Stimulated activated CD8-positive, alpha-beta memory T cell treated with anti-CD3 and anti-CD28 coated beads, Interleukin-4, amount 100 ng/mL, for 24 hours (primary cell): ENCODE data around the gene SFXN1.

ENCODE experiments used
- DNase-seq: peaks from one replicate; pipeline ENCODE4 v3.0.0-alpha.2; 2020; ENCODE audit warnings: low read depth

SFXN1 gene

GRCh38 chr5:175466700-175467318, 11.6 kb upstream of the SFXN1 start:
- DNase-seq, result no peak

- DNase-seq, result no peak
Observed at GRCh38 chr5:175467983-175468690, 10.2 kb upstream of the SFXN1 start.

- DNase-seq, result no peak
Observed at GRCh38 chr5:175468892-175469291, 9.5 kb upstream of the SFXN1 start.

DNA sequence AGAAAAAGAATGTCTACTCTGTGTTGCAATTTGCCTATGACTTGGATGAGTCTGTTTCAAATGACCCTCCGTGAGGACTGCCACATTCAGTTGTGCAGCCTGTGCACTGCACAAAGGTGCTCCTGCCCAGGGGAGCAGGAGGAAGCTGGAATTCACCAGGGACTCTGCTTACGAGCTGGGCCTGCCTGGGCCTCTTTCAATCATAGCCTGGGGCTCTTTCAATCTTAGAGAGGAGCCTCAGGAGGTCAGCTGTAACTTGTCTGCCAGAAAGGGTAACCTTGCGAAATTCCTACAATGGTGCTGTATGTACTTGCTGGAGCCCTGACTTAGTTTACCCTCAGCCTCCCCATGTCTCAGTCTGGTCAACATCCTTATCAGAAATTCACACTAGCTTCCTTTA, 8.4 kb upstream of the SFXN1 start:
- DNase-seq, result no peak

DNA sequence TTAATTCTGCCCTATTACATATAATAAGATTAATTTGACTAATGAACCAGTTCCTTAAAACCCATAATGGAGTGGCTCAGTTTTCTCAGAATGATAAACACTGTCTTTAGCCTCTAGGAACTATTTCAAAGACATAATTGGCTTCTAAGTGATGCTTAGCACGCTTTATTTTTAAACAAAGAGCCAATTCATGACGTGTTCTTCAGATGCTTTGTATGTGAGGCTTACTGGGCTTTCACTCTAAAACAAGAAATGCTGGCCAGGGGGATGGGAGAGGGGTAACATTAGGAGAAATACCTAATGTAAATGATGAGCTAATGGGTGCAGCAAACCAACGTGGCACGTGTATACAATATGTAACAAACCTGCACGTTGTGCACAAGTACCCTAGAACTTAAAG, 7.6 kb upstream of the SFXN1 start:
- no peak for DNase-seq

- DNase-seq, result no peak
Observed at GRCh38 chr5:175471196-175471595, 7.2 kb upstream of the SFXN1 start.

GRCh38 chr5:175471628-175472027, 6.7 kb upstream of the SFXN1 start:
- peak; percentile 12 for DNase-seq

- no peak for DNase-seq
Observed at GRCh38 chr5:175472378-175472777, 6.0 kb upstream of the SFXN1 start.

GRCh38 chr5:175475248-175475647, 3.1 kb upstream of the SFXN1 start:
- no peak for DNase-seq

- DNase-seq, result no peak
Observed at GRCh38 chr5:175477440-175477839, 920 bp upstream of the SFXN1 start.

- no peak for DNase-seq
Observed at GRCh38 chr5:175478008-175478383, 364 bp upstream of the SFXN1 start.

- no peak for DNase-seq
Observed at GRCh38 chr5:175479125-175479881, 943 bp downstream of the SFXN1 start.

DNA sequence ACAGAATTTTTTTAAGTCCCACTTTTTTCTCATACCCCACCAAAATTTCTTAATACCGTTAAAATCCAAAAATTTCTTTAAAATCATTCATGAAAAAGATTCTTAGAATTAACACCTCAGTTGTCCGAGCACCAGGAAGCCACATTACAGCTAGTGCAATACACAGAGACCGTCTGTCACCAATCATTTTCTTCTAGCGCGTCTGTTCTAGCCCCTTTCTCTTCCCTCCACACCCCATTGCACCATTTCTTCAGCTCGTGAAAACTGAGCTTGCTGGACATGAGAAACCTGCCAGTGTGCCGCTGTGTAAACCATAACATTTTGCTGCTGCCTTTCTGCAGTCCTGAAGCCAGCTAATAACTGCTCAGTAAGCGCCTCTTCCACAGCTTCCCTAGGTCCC, 5.0 kb downstream of the SFXN1 start:
- DNase-seq, result no peak

GRCh38 chr5:175484322-175484721, 6.0 kb downstream of the SFXN1 start:
- no peak for DNase-seq

GRCh38 chr5:175484829-175485228, 6.5 kb downstream of the SFXN1 start:
- no peak for DNase-seq

DNA sequence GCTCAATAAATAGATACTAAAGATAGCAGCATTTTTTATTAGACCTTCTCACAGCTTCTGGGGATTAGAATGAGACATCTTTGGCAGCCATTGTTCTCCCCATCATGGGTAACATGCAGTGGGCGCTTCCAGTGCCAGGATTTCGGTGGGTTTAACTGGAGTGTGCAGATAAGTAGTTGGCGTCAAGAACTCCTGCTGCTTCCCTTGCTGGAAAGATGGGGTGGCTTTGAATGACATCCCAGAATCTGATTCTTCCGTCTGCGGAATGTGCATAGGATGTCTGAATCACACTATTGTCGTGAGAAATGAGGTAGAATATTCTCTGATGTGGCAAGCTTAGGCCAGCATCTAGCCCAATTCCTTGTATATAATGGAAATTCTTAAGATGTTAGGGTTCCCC, 7.3 kb downstream of the SFXN1 start:
- DNase-seq, result no peak

DNA sequence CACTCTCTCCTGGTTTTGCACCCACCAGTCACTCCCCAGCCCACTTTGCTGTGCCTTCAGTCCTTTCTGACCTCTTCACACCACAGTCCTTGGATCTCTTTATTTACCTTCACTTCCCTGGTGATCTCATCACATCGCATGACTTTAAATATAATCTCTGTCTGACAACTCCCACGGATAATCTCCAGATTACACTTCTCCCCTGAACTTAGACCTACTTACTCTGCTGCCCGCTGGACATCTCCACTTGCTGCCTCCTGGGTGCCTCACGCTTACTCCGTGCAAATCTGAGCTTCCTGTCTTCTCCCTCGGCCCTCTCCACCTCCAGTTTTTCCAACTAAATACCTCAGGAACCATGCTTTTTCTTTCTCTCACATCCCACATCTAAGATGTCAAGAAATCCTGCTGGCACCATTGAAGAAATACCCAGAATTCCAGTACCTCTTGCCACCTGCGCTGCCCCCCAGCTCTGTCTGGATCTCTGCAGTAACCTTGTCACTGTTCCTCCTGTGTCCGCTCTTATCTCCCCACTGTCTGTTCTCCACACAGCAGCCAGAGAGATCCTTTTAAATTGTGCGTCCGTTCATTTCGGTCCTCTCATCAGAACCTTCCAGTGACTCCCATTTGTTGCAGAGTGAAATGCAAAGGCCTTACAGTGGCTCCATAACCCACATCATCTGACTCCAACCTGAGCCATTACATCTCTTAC, 9.3 kb downstream of the SFXN1 start:
- DNase-seq, result no peak

DNA sequence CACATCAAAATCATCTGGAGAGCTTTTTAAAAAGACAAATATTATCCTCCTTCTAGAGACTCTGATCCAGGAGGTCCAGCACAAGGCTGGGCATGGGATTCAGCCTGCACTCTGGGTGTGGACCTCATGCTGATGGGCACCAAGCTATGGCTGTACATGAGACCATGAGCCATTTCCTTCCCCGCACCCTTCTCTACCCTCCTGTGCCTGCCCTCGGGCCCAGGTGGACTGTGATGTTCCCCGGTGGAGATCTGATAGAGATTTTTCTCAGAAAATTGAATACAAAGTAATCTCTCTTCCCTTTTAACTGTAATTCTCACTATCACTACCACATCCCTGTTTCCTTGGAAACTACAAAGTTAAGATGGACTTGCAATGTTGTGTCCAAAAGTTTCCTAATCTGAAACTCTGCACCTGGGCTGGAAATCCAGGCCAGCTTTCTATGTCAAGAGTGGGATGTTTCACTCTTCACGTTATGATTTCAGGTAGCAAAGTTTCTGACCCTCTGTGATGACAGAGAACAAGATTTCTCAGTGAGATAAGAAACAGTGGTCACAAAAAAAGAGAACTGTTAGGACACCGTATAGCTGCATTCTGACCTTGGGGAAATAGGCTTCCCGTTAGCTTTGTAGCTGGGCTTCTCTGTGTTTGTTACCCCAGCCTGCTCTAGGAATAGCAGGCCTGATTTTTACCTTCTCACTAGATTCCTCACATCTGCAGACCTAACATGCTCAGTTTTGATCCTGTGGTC, 11.5 kb downstream of the SFXN1 start:
- DNase-seq, result no peak

GRCh38 chr5:175491223-175491622, 12.9 kb downstream of the SFXN1 start:
- no peak for DNase-seq

DNA sequence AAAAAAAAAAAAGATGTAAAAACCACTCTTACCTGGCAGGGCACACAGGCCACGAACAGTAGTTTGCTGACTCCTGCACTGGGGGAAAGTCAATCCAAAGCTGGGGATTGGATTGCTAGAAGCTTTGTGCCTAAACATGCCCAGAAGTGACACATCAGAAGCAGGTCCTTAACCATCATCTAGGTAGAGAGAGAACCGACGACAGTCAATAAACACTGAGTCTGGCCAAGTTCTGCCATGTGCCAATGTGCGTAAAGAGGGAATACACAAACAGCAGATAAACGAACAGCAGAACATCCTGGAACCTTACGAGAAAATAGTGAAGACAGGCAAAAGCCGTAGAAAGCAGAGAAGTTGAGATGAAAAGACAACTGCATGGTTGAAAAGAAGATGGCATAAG, 14.9 kb downstream of the SFXN1 start:
- no peak for DNase-seq

DNA sequence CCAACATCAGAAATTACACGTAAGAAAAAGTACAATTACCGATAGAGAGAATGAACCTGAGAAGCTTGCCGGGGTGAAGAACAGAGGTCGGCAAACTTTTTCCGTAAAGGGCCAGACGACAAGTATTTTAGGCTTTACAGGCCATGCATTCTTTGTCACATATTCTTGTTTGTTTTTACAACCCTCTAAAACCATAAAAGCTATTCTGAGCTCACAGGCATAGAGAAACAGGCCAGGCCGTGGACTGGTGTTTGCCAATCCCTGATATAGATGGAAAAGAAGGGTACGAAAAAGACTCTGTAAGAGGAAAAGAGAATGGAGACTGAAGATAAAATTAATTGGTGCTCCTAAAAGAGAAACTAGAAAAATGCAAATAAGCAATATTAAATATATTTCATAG, 15.4 kb downstream of the SFXN1 start:
- DNase-seq, result no peak
